Naive thymus-derived CD4-positive, alpha-beta T cell (primary cell): Measurements from ENCODE around the gene KRT14. TPM values are rescaled to one million over a fixed set of nuclear protein-coding genes. Genes with fewer than 3 reads are reported as not detected.
A peak's percentile ranks its signal among the peaks of the same experiment; 100 is the strongest.

Source experiments
- ATAC-seq: fragments of 150-1000 bp; cut with Tn5 transposase; 2 replicates; pipeline ENCODE4 v1.10.0; 2021; ENCODE audit warnings: mild to moderate bottlenecking, moderate library complexity
- CTCF ChIA-PET: fragments of 350-600 bp; sonication (Branson Sonifier 250); formaldehyde crosslinking; loops from one replicate; lab custom pipeline; 2021; ENCODE audit warnings: antibody characterized with exemption; lab: Charles Lee
- POLR2A ChIA-PET: fragments of 350-600 bp; sonication (Branson Sonifier 250); formaldehyde crosslinking; loops from one replicate; lab custom pipeline; 2021; ENCODE audit warnings: antibody characterized with exemption, inconsistent platforms; lab: Charles Lee
- DNase-seq, 9 donors: peaks; one replicate each; pipeline versions ENCODE4 v3.0.0 to v3.0.0-alpha.2; 2020 to 2022; ENCODE audit warnings: mixed read lengths in 1 of 9
- H3K27ac ChIP-seq: one replicate; pipeline ENCODE4 v1.7.0; 2013; ENCODE audit warnings: mild to moderate bottlenecking, low read depth, low read length, moderate library complexity
- H3K27me3 ChIP-seq, 2 donors: one replicate each; pipeline ENCODE4 v1.7.0; 2013; ENCODE audit warnings: low read length in 2 of 2, mild to moderate bottlenecking in 2 of 2, moderate library complexity in 2 of 2; ENCODE audit not compliant: control insufficient read depth in 2 of 2, insufficient read depth in 2 of 2
- H3K36me3 ChIP-seq, 3 experiments: 1 replicate in 2 of 3; 2 replicates in 1 of 3; pipeline ENCODE4 v1.7.0; 2013; ENCODE audit warnings: low read length in 3 of 3, mild to moderate bottlenecking in 3 of 3, moderate library complexity in 1 of 3; ENCODE audit not compliant: insufficient read depth in 3 of 3, control insufficient read depth in 2 of 3
- H3K4me1 ChIP-seq, 2 donors: one replicate each; pipeline ENCODE4 v1.7.0; 2013; ENCODE audit warnings: low read length in 2 of 2, mild to moderate bottlenecking in 2 of 2, moderate library complexity in 1 of 2; ENCODE audit not compliant: control insufficient read depth in 2 of 2, insufficient read depth in 2 of 2
- H3K4me3 ChIP-seq: 2 replicates; pipeline ENCODE4 v1.7.0; 2013; ENCODE audit warnings: mild to moderate bottlenecking, low read length
- H3K9me3 ChIP-seq, 3 experiments: 1 replicate in 2 of 3; 2 replicates in 1 of 3; pipeline ENCODE4 v1.7.0; 2013; ENCODE audit warnings: low read length in 3 of 3; ENCODE audit not compliant: control insufficient read depth in 2 of 3
- H3K27ac Mint-ChIP-seq, 9 donors: one replicate each; pipeline ENCODE4 v1.8.0; 2020 to 2022; ENCODE audit warnings: mixed read lengths in 9 of 9, mild to moderate bottlenecking in 8 of 9, moderate library complexity in 5 of 9, inconsistent platforms in 2 of 9
- H3K27me3 Mint-ChIP-seq, 5 donors: one replicate each; pipeline ENCODE4 v1.8.0; 2021 to 2022; ENCODE audit warnings: mixed read lengths in 5 of 5, mild to moderate bottlenecking in 1 of 5
- H3K36me3 Mint-ChIP-seq, 5 donors: one replicate each; pipeline ENCODE4 v1.8.0; 2020 to 2022; ENCODE audit warnings: mixed read lengths in 5 of 5, mild to moderate bottlenecking in 3 of 5, inconsistent platforms in 1 of 5
- H3K4me1 Mint-ChIP-seq, 7 donors: one replicate each; pipeline ENCODE4 v1.8.0; 2020 to 2022; ENCODE audit warnings: mixed read lengths in 7 of 7, mild to moderate bottlenecking in 3 of 7, inconsistent platforms in 1 of 7
- H3K4me3 Mint-ChIP-seq, 10 donors: one replicate each; pipeline ENCODE4 v1.8.0; 2020 to 2022; ENCODE audit warnings: mild to moderate bottlenecking in 10 of 10, mixed read lengths in 10 of 10, moderate library complexity in 6 of 10, inconsistent platforms in 2 of 10
- H3K9me3 Mint-ChIP-seq, 11 donors: one replicate each; pipeline ENCODE4 v1.8.0; 2020 to 2022; ENCODE audit warnings: mixed read lengths in 11 of 11, mild to moderate bottlenecking in 4 of 11, inconsistent platforms in 1 of 11, moderate library complexity in 1 of 11
- intact Hi-C, 2 donors: fragments of 100-400 bp; cut with micrococcal nuclease; formaldehyde crosslinking; loops; one replicate each; pipeline ENCODE4 v1.15.1; 2023
- polyA plus RNA-seq, 2 donors: library from polyadenylated mRNA; unstranded; fragments of 300-500 nt; fragmentation: Illumina TruSeq; gene quantifications; one replicate each; pipeline ENCODE4 v1.2.3, GENCODE V29; 2021
- total RNA-seq, 6 experiments: library from RNA in 5 of 6; stranded (reverse) in 5 of 6; gene quantifications; 1 replicate in 5 of 6; 2 replicates in 1 of 6; pipeline ENCODE4 v1.2.3 and lab custom pipeline; 2021 to 2026

The KRT14 gene
- total and polyA plus RNA-seq, 7 experiments from 2014 or later: not detected

DNA sequence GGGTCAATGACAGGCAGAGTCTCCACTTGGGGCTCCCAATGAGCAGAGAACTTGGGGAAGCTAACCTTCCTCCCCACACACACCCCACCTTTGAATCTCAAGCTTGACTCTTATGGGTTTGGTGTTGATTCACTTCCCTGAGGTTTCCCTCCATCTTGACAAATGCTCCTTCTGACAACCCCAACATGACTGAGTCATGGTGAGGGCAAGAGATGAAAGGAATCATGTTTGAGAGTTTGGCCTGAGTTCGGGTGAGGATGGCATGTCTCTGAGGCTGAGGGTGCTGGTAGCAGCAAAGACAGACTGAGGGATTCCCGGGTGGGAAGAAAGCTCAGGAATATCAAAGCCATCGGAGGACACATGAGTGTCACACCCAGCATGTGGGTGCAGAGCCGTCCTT lies 33.5 kb downstream of the KRT14 start:
- Mint-ChIP-seq H3K27ac (no peak overlapping the region), H3K27me3 (peaks cover 5 to 27% (median 21%) of the 10 kb centered on the region in 5 donors), H3K9me3 (no peaks in the 10 kb centered on the region), H3K4me1 (peaks cover 6 to 15% (median 12%) of the 10 kb centered on the region in 7 donors), H3K4me3 (no peak overlapping the region), H3K36me3 (no peaks in the 10 kb centered on the region)
- H3K27ac ChIP-seq: no peak overlapping the region
- intact Hi-C loops: no loop called here
- no peaks in the 10 kb centered on the region for H3K9me3 ChIP-seq
- peaks cover 10 to 16% of the 10 kb centered on the region in 2 donors for H3K4me1 ChIP-seq
- DNase-seq (no peak), ATAC-seq (no peak)
- H3K36me3 ChIP-seq: no peaks in the 10 kb centered on the region
- no peak overlapping the region for H3K4me3 ChIP-seq
- ChIA-PET POLR2A (no interaction called here), CTCF (interaction anchor here (5.7 kb wide), 1 partner anchor 112 kb away, joined by 69 read pairs; no protein-coding TSS in a partner anchor)
- no peaks in the 10 kb centered on the region for H3K27me3 ChIP-seq

GRCh38 chr17:41552455-41552854 lies 34.2 kb downstream of the KRT14 start:
- DNase-seq (no peak), ATAC-seq (no peak)
- Histone ChIP-seq H3K4me1 (peaks cover 10 to 17% of the 10 kb centered on the region in 2 donors), H3K4me3 (no peak overlapping the region), H3K27ac (no peak overlapping the region), H3K27me3 (no peaks in the 10 kb centered on the region), H3K9me3 (no peaks in the 10 kb centered on the region), H3K36me3 (no peaks in the 10 kb centered on the region)
- Mint-ChIP-seq H3K4me3 (peak overlapping the region in 1 of 10 donors; percentile 17), H3K9me3 (peaks cover 0 to 2% (median 0%) of the 10 kb centered on the region in 11 donors), H3K36me3 (peaks cover 0 to 1% (median 0%) of the 10 kb centered on the region in 5 donors), H3K27me3 (peaks cover 5 to 28% (median 14%) of the 10 kb centered on the region in 5 donors), H3K4me1 (peaks cover 6 to 18% (median 14%) of the 10 kb centered on the region in 7 donors), H3K27ac (peak overlapping the region in 1 of 9 donors; percentile 21)
- ChIA-PET POLR2A (no interaction called here), CTCF (interaction anchor here (0.6 to 5.7 kb wide), 2 partner anchors 113 to 631 kb away, joined by 5 to 69 read pairs; no protein-coding TSS in a partner anchor)
- intact Hi-C loops: no loop called here

DNA sequence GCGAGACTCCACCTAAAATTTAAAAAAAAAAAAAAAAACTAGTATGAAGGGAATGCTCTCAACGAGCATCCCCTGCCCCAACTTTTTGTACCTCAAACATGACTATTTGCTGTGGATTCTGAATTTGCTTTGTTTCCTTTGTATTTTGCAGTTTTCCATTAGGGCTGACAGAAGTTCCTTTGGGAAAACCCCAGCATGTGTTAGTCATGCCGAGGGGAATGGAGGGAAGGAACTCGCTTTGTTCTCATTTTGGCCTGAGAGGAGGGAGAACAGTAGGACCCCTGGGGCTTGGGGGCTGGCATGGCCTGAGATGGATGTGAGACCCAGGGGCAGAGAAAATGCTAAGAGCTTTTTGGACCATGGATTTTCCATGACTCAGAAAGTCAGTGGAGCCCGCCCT lies 35.3 kb downstream of the KRT14 start:
- no peak for ATAC-seq
- no peak overlapping the region for H3K27ac ChIP-seq
- DNase-seq: no peak
- H3K27me3 Mint-ChIP-seq: peaks cover 4 to 20% (median 12%) of the 10 kb centered on the region in 5 donors
- H3K4me1 Mint-ChIP-seq: peaks cover 8 to 18% (median 14%) of the 10 kb centered on the region in 7 donors
- H3K9me3 ChIP-seq: no peaks in the 10 kb centered on the region
- H3K27me3 ChIP-seq: no peaks in the 10 kb centered on the region
- POLR2A ChIA-PET: no interaction called here
- H3K4me3 ChIP-seq: no peak overlapping the region
- peaks cover 10 to 17% of the 10 kb centered on the region in 2 donors for H3K4me1 ChIP-seq
- CTCF ChIA-PET: interaction anchor here (0.6 to 5.7 kb wide), 5 partner anchors 16 to 1140 kb away, joined by 3 to 69 read pairs (median 16); no protein-coding TSS in a partner anchor
- H3K27ac Mint-ChIP-seq: no peak overlapping the region
- no peaks in the 10 kb centered on the region for H3K36me3 ChIP-seq
- peaks cover 0 to 7% (median 1%) of the 10 kb centered on the region in 11 donors for H3K9me3 Mint-ChIP-seq
- no peak overlapping the region for H3K4me3 Mint-ChIP-seq
- H3K36me3 Mint-ChIP-seq: peaks cover 0 to 5% (median 0%) of the 10 kb centered on the region in 5 donors
- intact Hi-C loops: no loop called here

GRCh38 chr17:41549596-41550039 lies 37.1 kb downstream of the KRT14 start:
- H3K4me1 ChIP-seq: peaks cover 10 to 17% of the 10 kb centered on the region in 2 donors
- H3K27me3 Mint-ChIP-seq: peaks cover 4 to 13% (median 12%) of the 10 kb centered on the region in 5 donors
- H3K36me3 ChIP-seq: no peaks in the 10 kb centered on the region
- intact Hi-C loops: loop anchor here (1.0 to 2.0 kb wide), 9 partner anchors 29 to 745 kb away; no protein-coding TSS in a partner anchor
- ChIA-PET CTCF (interaction anchor here (0.5 to 5.7 kb wide), 30 partner anchors 8 to 693 kb away, joined by 3 to 69 read pairs (median 5); partner anchors contain the start of gene KRT36), POLR2A (interaction anchor here (0.7 to 2.6 kb wide), 5 partner anchors 113 to 241 kb away, joined by 3 to 11 read pairs (median 5); partner anchors contain the start of gene EIF1)
- H3K27ac ChIP-seq: no peak overlapping the region
- ATAC-seq (no peak), DNase-seq (no peak)
- H3K36me3 Mint-ChIP-seq: peaks cover 0 to 5% (median 0%) of the 10 kb centered on the region in 5 donors
- peak overlapping the region; percentile 13 to 85 (median 73) for H3K27ac Mint-ChIP-seq
- peak overlapping the region in 7 of 10 donors; percentile 52 to 77 (median 72) for H3K4me3 Mint-ChIP-seq
- H3K4me3 ChIP-seq: no peak overlapping the region
- peaks cover 0 to 7% (median 1%) of the 10 kb centered on the region in 11 donors for H3K9me3 Mint-ChIP-seq
- no peaks in the 10 kb centered on the region for H3K27me3 ChIP-seq
- H3K4me1 Mint-ChIP-seq: peaks cover 8 to 18% (median 14%) of the 10 kb centered on the region in 7 donors
- H3K9me3 ChIP-seq: no peaks in the 10 kb centered on the region

DNA sequence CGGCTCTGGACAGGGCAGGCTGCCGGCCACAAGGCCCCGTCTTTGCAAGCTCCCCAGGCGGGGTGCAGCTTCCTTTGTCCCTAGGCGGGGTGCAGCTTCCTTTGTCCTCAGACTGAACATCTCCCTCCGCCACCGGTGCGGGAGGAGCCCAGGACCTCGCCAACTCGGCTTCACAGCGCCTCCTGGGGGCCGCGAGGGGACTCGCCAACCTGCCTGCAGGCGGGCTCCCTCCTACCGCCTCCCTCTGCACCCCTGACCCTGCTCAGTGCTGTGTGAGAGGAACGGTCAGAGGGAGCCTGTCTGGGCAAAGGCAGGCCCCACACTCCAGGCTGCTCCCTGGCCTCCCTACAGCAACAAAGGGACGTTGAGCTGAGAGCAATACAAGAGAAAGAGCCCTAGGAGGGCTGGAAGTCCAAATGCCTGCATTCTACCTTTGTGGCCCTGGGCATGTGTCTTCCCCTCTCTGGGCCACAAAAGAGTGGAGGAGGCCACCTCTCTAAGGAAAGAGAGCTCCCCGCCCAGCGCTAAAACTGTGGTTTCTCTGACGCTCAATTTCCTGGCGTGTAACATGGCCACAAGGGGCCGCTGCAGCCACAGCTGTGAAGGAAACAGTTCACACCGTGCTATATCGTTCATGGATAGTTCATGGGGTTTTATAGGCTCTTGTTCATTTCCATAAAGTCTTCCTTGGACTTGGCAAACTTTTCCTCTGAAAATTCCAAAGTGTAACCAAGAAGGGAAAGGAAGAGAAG lies 37.7 kb downstream of the KRT14 start:
- POLR2A ChIA-PET: interaction anchor here (0.7 to 2.6 kb wide), 7 partner anchors 114 to 730 kb away, joined by 3 to 11 read pairs (median 3); partner anchors contain the start of gene EIF1
- ATAC-seq (peak; percentile 94), DNase-seq (peak; percentile 72 to 87 (median 82))
- H3K36me3 ChIP-seq: no peaks in the 10 kb centered on the region
- peak overlapping the region; percentile 37 for H3K27ac ChIP-seq
- no peaks in the 10 kb centered on the region for H3K27me3 ChIP-seq
- peak overlapping the region; percentile 13 to 85 (median 73) for H3K27ac Mint-ChIP-seq
- H3K36me3 Mint-ChIP-seq: peaks cover 0 to 5% (median 0%) of the 10 kb centered on the region in 5 donors
- peak overlapping the region; percentile 43 for H3K4me3 ChIP-seq
- H3K9me3 Mint-ChIP-seq: peaks cover 0 to 7% (median 1%) of the 10 kb centered on the region in 11 donors
- H3K9me3 ChIP-seq: no peaks in the 10 kb centered on the region
- peaks cover 10 to 17% of the 10 kb centered on the region in 2 donors for H3K4me1 ChIP-seq
- intact Hi-C loops: loop anchor here (1.0 to 2.0 kb wide), 10 partner anchors 30 to 745 kb away; no protein-coding TSS in a partner anchor
- peaks cover 0 to 13% (median 8%) of the 10 kb centered on the region in 5 donors for H3K27me3 Mint-ChIP-seq
- peaks cover 8 to 18% (median 14%) of the 10 kb centered on the region in 7 donors for H3K4me1 Mint-ChIP-seq
- peak overlapping the region; percentile 48 to 77 (median 68) for H3K4me3 Mint-ChIP-seq
- CTCF ChIA-PET: interaction anchor here (0.6 to 5.7 kb wide), 35 partner anchors 7 to 692 kb away, joined by 3 to 69 read pairs (median 4); partner anchors contain the start of gene KRTAP16-1
